ENCODE data around the gene ITGB3.

DNA sequence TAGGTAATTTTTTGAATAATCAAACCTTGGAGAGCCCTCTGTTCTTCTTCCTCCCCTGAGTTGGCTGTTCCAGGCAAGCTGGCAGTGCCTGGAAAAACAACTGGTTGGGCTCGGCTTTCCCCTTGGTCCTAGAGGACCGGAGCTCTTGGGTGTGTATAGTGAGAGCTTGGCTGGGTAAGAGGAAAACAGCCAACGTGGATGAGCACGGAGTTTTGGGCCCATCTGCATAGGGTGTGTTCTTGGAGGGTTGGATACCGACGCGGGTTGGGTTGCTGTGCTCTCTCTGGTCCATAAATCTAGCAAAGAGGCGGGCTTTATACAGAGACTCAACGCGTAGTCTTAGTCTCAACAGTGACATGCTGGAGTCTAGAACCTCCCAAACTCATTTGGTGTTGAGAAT lies 23.2 kb downstream of the ITGB3 start:
- no peak for TF ChIP-seq EZH2phosphoT487 (IDR thresholded peaks at IDR 0.05; ENCODE audit: insufficient read depth, low read depth)
- TF ChIP-seq EZH2 (IDR thresholded peaks at IDR 0.05; ENCODE audit: insufficient read depth, poor library complexity, severe bottlenecking) = no peak

All from GM23248 (cell line).